Kidney (tissue), 14 donors: ENCODE results near the gene WWC2. TPM values are rescaled to one million over a fixed set of nuclear protein-coding genes. Genes with fewer than 3 reads are reported as not detected.

ENCODE experiments used
- DNase-seq, 5 donors: peaks; one replicate each; pipeline ENCODE4 v3.0.0-alpha.2; 2013 to 2020
- FAIRE-seq: peaks from 2 replicates; lab custom pipeline; 2012; peaks lifted over from hg19 to GRCh38; lab: Jason Lieb, UNC
- H3K27ac ChIP-seq, 2 donors: one replicate each; pipeline ENCODE4 v1.7.0; 2013; ENCODE audit warnings: low read depth in 2 of 2, low read length in 2 of 2, inconsistent platforms in 1 of 2
- H3K27me3 ChIP-seq: one replicate; pipeline ENCODE4 v1.7.1; 2013; ENCODE audit warnings: low read length, inconsistent platforms; ENCODE audit not compliant: control insufficient read depth, insufficient read depth
- H3K36me3 ChIP-seq, 3 donors: one replicate each; pipeline versions ENCODE4 v1.7.0 to v1.7.1; 2013; ENCODE audit warnings: low read length in 3 of 3, control low read depth in 1 of 3, inconsistent platforms in 1 of 3; ENCODE audit not compliant: insufficient read depth in 3 of 3, control insufficient read depth in 2 of 3
- H3K4me1 ChIP-seq, 3 donors: one replicate each; pipeline versions ENCODE4 v1.7.0 to v1.7.1; 2013; ENCODE audit warnings: low read length in 3 of 3, inconsistent platforms in 1 of 3, low read depth in 1 of 3; ENCODE audit not compliant: control insufficient read depth in 2 of 3, insufficient read depth in 2 of 3
- H3K4me3 ChIP-seq, 3 donors: one replicate each; pipeline versions ENCODE4 v1.7.0 to v1.8.1; 2013; ENCODE audit warnings: low read length in 3 of 3, control low read depth in 1 of 3, inconsistent platforms in 1 of 3
- H3K9ac ChIP-seq, 3 donors: one replicate each; pipeline versions ENCODE4 v1.7.0 to v1.7.1; 2013; ENCODE audit warnings: low read length in 3 of 3, control low read depth in 1 of 3, inconsistent platforms in 1 of 3
- H3K9me3 ChIP-seq, 3 donors: one replicate each; pipeline versions ENCODE4 v1.7.0 to v1.7.1; 2013; ENCODE audit warnings: low read length in 3 of 3, control low read depth in 1 of 3, inconsistent platforms in 1 of 3; ENCODE audit not compliant: control insufficient read depth in 2 of 3, insufficient read depth in 1 of 3
- CTCF ChIP-seq: IDR thresholded peaks from 3 replicates; pipeline ENCODE4 v1.5.1; 2012; ENCODE audit warnings: mild to moderate bottlenecking, moderate library complexity, borderline replicate concordance; ENCODE audit not compliant: insufficient read depth; ENCODE audit errors: extremely low read depth
- intact Hi-C: fragments of 100-400 bp; cut with DNase I; formaldehyde crosslinking; loops from one replicate; pipeline ENCODE4 v1.11.1; 2022
- polyA plus RNA-seq: library from polyadenylated mRNA; stranded (reverse); fragments of 350-450 nt; fragmentation: Illumina TruSeq; extraction: RNeasy Lipid Tissue Mini Kit (QIAGEN cat#74804); gene quantifications from one replicate; pipeline ENCODE4 v1.2.3, GENCODE V29; 2014; ENCODE audit warnings: low read depth, low replicate concordance; ENCODE audit not compliant: insufficient read depth
- total RNA-seq: library from RNA; stranded (reverse); fragmentation: NEBNext Ultra II Directional; extraction: Animal tissue kit (Norgen Biotek cat#: 25700); gene quantifications from one replicate; pipeline ENCODE4 v1.2.1, GENCODE V29; 2021
- donor health status: control.
- donor health status: control.
- donor health status: control.
- donor health status: control.
- donor health status: control.
- donor health status: DM: yes; HTN: yes; CAD: no.
- donor health status: Normal renal cell carcinoma (clear cell type).

The WWC2 gene
- total and polyA plus RNA-seq, 2 donors from 2014 or later, result 10.1 to 59.6 TPM

- Histone ChIP-seq H3K9ac (no peak overlapping the region), H3K27ac (no peak overlapping the region), H3K27me3 (no peaks in the 10 kb centered on the region), H3K36me3 (no peaks in the 10 kb centered on the region), H3K9me3 (no peaks in the 10 kb centered on the region), H3K4me3 (no peak overlapping the region), H3K4me1 (no peaks in the 10 kb centered on the region)
- FAIRE-seq, result no peak
- peak in 4 of 5 donors; percentile 51 to 74 (median 66) for DNase-seq
- TF ChIP-seq CTCF, result no peak
- intact Hi-C loops, result no loop called here
Observed at GRCh38 chr4:183342541-183343533, 243.8 kb downstream of the WWC2 start.

GRCh38 chr4:183343730-183344129, 244.7 kb downstream of the WWC2 start:
- DNase-seq (peak in 1 of 5 donors; percentile 38), FAIRE-seq (no peak)
- Histone ChIP-seq H3K27me3 (no peaks in the 10 kb centered on the region), H3K9ac (no peak overlapping the region), H3K27ac (no peak overlapping the region), H3K36me3 (no peaks in the 10 kb centered on the region), H3K9me3 (no peaks in the 10 kb centered on the region), H3K4me1 (peaks cover 0 to 3% (median 0%) of the 10 kb centered on the region in 3 donors), H3K4me3 (no peak overlapping the region)
- no peak for TF ChIP-seq CTCF
- intact Hi-C loops, result no loop called here

- Histone ChIP-seq H3K27me3 (no peaks in the 10 kb centered on the region), H3K4me1 (peaks cover 0 to 4% (median 0%) of the 10 kb centered on the region in 3 donors), H3K27ac (no peak overlapping the region), H3K4me3 (no peak overlapping the region), H3K9ac (no peak overlapping the region), H3K36me3 (no peaks in the 10 kb centered on the region), H3K9me3 (no peaks in the 10 kb centered on the region)
- no peak for FAIRE-seq
- intact Hi-C loops, result no loop called here
- DNase-seq, result peak in 1 of 5 donors; percentile 40
- no peak for TF ChIP-seq CTCF
Observed at GRCh38 chr4:183344523-183345255, 245.6 kb downstream of the WWC2 start.
